D721Med (cell line): ENCODE data around the gene PAGE2.
"Not testable (repeated sequence)": the region's sequence is repeated elsewhere in the genome, so short reads cannot be mapped to it uniquely, and the experiment has no call there.

Source experiments
- DNase-seq: peaks from one replicate; pipeline ENCODE4 v3.0.0; 2011; ENCODE audit warnings: low spot score; ENCODE audit not compliant: insufficient read length
- FAIRE-seq: peaks from 2 replicates; lab custom pipeline; 2011; peaks lifted over from hg19 to GRCh38; lab: Jason Lieb, UNC
- TF ChIP-seq, protein P1 (sequence below): IDR thresholded peaks from 2 replicates; pipeline ENCODE4 v1.5.1; 2012; ENCODE audit warnings: mild to moderate bottlenecking, control low read depth; ENCODE audit not compliant: insufficient read depth; ENCODE audit errors: missing control alignments

Gene PAGE2, protein sequence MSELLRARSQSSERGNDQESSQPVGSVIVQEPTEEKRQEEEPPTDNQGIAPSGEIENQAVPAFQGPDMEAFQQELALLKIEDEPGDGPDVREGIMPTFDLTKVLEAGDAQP

GRCh38 chrX:55088795-55089489 is at the start of gene PAGE2:
TSS of gene PAGE2 (plus strand) at chrX:55089018. CDS start at chrX:55090021, 1,003 bp downstream.
- TF ChIP-seq, protein P1, sequence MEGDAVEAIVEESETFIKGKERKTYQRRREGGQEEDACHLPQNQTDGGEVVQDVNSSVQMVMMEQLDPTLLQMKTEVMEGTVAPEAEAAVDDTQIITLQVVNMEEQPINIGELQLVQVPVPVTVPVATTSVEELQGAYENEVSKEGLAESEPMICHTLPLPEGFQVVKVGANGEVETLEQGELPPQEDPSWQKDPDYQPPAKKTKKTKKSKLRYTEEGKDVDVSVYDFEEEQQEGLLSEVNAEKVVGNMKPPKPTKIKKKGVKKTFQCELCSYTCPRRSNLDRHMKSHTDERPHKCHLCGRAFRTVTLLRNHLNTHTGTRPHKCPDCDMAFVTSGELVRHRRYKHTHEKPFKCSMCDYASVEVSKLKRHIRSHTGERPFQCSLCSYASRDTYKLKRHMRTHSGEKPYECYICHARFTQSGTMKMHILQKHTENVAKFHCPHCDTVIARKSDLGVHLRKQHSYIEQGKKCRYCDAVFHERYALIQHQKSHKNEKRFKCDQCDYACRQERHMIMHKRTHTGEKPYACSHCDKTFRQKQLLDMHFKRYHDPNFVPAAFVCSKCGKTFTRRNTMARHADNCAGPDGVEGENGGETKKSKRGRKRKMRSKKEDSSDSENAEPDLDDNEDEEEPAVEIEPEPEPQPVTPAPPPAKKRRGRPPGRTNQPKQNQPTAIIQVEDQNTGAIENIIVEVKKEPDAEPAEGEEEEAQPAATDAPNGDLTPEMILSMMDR: no peak
- no peak for DNase-seq
- no peak for FAIRE-seq

DNA sequence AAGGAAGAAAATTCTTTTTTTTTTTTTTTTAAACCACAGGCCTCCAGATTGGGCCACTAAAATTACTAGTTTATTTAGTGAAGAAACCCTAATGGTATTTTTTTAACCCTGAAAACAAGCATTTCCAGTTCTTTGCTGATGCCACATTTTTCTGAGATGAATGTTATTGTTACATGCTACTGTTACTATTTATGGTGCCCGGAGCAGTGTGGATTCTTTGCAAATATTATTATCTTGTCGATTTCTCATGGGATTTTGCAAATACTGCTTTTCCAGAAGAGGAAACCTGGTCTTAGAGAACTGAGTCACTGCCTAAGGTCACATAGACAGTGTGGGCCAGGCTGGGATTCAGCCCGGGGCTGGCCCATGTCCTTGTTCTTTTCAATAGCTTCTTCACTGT is 49.3 kb upstream of the PAGE2 start:
- TF ChIP-seq, protein P1: no peak
- DNase-seq (no peak), FAIRE-seq (no peak)

- TF ChIP-seq, protein P1: no peak
- FAIRE-seq: no peak
- DNase-seq: no peak
Observed at GRCh38 chrX:55041514-55041913, 47.3 kb upstream of the PAGE2 start.

GRCh38 chrX:55050599-55050998 is 38.2 kb upstream of the PAGE2 start:
- FAIRE-seq, DNase-seq: not testable (repeated sequence)

DNA sequence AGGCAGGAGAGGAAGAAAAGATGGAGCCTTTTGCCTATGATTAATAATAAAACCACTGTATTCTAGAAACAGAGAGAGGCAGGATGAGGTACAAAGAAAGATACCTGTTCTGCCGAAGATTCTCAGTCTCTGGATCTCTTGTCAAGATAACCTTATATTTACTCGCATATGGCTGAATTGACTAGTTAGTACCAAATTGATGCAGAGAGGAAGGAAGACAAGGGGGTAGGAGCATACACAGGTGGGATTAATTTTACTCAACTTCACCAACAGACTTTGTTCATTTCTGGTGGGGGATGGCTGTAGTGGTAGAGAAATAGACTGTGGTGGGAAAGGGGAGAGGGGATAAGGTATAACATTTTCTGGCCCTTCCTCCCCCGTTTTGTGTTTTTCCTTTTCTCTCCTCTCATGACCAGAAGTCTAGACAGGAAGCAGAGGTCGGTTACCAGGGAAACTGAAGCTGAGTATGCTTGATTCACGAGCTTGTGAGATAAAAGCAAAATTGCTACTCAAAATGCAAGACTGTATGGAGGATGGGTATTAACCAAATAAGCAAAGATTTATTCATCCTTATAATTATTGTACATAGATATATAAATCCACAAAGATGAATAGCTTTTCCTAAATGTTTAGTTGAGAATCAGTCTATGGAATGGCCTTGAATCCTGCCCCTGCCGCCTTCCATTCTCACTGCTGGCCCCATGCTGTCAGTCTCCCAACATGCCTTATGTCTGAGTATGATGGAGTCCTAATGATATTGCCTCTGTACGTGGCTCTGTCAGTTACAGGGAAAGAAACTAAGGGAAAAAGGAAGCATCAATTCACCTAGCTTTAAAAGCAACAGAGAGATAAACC is 31.8 kb upstream of the PAGE2 start:
- TF ChIP-seq, protein P1: no peak
- DNase-seq (no peak), FAIRE-seq (no peak)

GRCh38 chrX:55057675-55058249 is 31.1 kb upstream of the PAGE2 start:
- DNase-seq (no peak), FAIRE-seq (no peak)
- TF ChIP-seq, protein P1: peak; percentile 68

GRCh38 chrX:55067180-55067579 is 21.6 kb upstream of the PAGE2 start:
- FAIRE-seq, DNase-seq: not testable (repeated sequence)
